Measurements from ENCODE around the gene WFIKKN2.

WFIKKN2 gene

DNA sequence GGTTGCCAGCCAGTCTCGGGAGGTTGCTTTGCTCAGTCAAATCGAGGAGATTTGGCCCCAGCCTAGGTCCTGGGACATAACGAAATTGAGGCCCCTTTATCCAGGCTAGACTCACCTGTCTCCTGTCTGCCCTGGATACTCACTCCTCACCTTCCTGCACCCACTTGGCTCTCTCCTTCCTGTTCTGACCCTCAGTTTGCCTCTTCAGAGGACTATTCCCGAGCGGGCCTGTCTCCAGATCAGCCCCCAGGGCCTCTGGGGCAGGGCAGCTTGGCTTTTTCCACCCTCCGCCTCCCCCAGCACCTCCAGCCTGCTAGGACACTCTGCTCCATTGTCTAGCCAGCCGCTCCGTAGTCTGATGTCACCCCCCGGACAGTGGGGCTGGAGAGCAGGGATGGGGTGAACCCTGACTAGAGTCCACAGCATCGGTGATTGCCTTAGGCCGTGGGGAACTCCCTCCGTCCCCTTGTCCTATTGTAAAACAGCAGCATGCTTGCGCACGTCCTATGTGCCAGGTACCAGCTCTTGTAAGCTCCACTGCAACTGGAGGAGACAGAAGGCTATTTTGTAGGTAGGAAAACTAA is 8.8 kb downstream of the WFIKKN2 start:
- no peak for DNase-seq (ENCODE audit: low read depth)
- H3K4me3 ChIP-seq (replicated peaks; ENCODE audit: low read depth, low read length) = no peak overlapping the region
- TF ChIP-seq, protein P1, sequence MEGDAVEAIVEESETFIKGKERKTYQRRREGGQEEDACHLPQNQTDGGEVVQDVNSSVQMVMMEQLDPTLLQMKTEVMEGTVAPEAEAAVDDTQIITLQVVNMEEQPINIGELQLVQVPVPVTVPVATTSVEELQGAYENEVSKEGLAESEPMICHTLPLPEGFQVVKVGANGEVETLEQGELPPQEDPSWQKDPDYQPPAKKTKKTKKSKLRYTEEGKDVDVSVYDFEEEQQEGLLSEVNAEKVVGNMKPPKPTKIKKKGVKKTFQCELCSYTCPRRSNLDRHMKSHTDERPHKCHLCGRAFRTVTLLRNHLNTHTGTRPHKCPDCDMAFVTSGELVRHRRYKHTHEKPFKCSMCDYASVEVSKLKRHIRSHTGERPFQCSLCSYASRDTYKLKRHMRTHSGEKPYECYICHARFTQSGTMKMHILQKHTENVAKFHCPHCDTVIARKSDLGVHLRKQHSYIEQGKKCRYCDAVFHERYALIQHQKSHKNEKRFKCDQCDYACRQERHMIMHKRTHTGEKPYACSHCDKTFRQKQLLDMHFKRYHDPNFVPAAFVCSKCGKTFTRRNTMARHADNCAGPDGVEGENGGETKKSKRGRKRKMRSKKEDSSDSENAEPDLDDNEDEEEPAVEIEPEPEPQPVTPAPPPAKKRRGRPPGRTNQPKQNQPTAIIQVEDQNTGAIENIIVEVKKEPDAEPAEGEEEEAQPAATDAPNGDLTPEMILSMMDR (IDR thresholded peaks at IDR 0.05; ENCODE audit: low read length, missing control alignments) = no peak

GRCh38 chr17:50845240-50846147 is 10.1 kb downstream of the WFIKKN2 start:
- TF ChIP-seq, protein P1 (IDR thresholded peaks at IDR 0.05; ENCODE audit: low read length, missing control alignments) = no peak
- no peak for DNase-seq (ENCODE audit: low read depth)
- H3K4me3 ChIP-seq (replicated peaks; ENCODE audit: low read depth, low read length) = no peak overlapping the region

- H3K4me3 ChIP-seq (replicated peaks; ENCODE audit: low read depth, low read length) = no peak overlapping the region
- TF ChIP-seq, protein P1 (IDR thresholded peaks at IDR 0.05; ENCODE audit: low read length, missing control alignments) = no peak
- no peak for DNase-seq (ENCODE audit: low read depth)
Observed at GRCh38 chr17:50847566-50847965, 12.2 kb downstream of the WFIKKN2 start.

GRCh38 chr17:50848039-50848438 is 12.7 kb downstream of the WFIKKN2 start:
- no peak for DNase-seq (ENCODE audit: low read depth)
- H3K4me3 ChIP-seq (replicated peaks; ENCODE audit: low read depth, low read length) = no peak overlapping the region
- TF ChIP-seq, protein P1 (IDR thresholded peaks at IDR 0.05; ENCODE audit: low read length, missing control alignments) = no peak

- no peak overlapping the region for H3K4me3 ChIP-seq (replicated peaks; ENCODE audit: low read depth, low read length)
- TF ChIP-seq, protein P1 (IDR thresholded peaks at IDR 0.05; ENCODE audit: low read length, missing control alignments) = no peak
- no peak for DNase-seq (ENCODE audit: low read depth)
Observed at GRCh38 chr17:50848711-50849110, 13.3 kb downstream of the WFIKKN2 start.

- no peak for DNase-seq (ENCODE audit: low read depth)
- no peak overlapping the region for H3K4me3 ChIP-seq (replicated peaks; ENCODE audit: low read depth, low read length)
- TF ChIP-seq, protein P1 (IDR thresholded peaks at IDR 0.05; ENCODE audit: low read length, missing control alignments) = no peak
Observed at GRCh38 chr17:50850640-50851039, 15.3 kb downstream of the WFIKKN2 start.

Measured in fibroblast of pulmonary artery (primary cell).